Measurements from ENCODE around the gene GPRC5B.

GPRC5B gene

GRCh38 chr16:19885451-19886072, 914 bp upstream of the GPRC5B start:
- Histone ChIP-seq H3K9me3 (ENCODE audit: control insufficient read depth, insufficient read depth, low read length) (no peaks in the 10 kb centered on the region), H3K9ac (ENCODE audit: low read depth, low read length) (peak overlapping the region; percentile 72; the same call in 1 of the 2 replicates), H3K36me3 (ENCODE audit: insufficient read depth, low read length) (no peaks in the 10 kb centered on the region), H3K4me1 (ENCODE audit: insufficient read depth, low read length) (peaks cover 9% of the 10 kb centered on the region; the same call in 1 of the 2 replicates)

DNA sequence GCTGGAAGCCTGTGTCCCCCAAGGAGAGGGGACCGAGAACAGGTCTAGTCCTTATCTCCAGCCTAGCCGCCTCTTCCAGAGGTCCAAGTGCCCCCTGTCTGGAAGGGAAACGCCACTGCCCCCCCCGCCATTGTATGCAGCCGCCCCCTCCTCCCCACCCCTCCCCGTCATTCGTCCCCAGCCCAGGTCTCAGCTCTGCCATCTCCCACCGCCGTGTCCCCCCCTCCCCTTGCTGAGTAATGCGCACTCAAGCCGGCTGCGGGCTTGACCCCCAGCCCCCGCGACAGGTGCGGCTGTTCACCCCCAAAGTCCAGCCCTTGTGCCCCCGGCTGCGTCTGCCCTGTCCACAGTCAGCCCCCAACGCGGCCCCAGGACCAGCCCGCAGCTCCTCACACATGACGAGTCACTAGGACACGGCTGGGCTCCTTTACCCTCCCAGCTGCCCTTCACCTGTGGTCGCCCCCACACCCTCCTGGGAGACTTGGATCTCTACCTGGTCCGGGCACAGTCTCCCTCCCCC, 622 bp downstream of the GPRC5B start:
- H3K4me1 ChIP-seq (ENCODE audit: insufficient read depth, low read length) = peaks cover 13% of the 10 kb centered on the region; the same call in 1 of the 2 replicates
- H3K36me3 ChIP-seq (ENCODE audit: insufficient read depth, low read length) = no peaks in the 10 kb centered on the region
- H3K9ac ChIP-seq (ENCODE audit: low read depth, low read length) = peak overlapping the region; percentile 85
- no peaks in the 10 kb centered on the region for H3K9me3 ChIP-seq (ENCODE audit: control insufficient read depth, insufficient read depth, low read length)

GRCh38 chr16:19883296-19883965, 1.2 kb downstream of the GPRC5B start:
- peaks cover 19% of the 10 kb centered on the region; the same call in 1 of the 2 replicates for H3K4me1 ChIP-seq (ENCODE audit: insufficient read depth, low read length)
- H3K9ac ChIP-seq (ENCODE audit: low read depth, low read length) = peak overlapping the region; percentile 85
- H3K9me3 ChIP-seq (ENCODE audit: control insufficient read depth, insufficient read depth, low read length) = no peaks in the 10 kb centered on the region
- H3K36me3 ChIP-seq (ENCODE audit: insufficient read depth, low read length) = no peaks in the 10 kb centered on the region

- H3K36me3 ChIP-seq (ENCODE audit: insufficient read depth, low read length) = no peaks in the 10 kb centered on the region
- H3K4me1 ChIP-seq (ENCODE audit: insufficient read depth, low read length) = peaks cover 20% of the 10 kb centered on the region; the same call in 1 of the 2 replicates
- no peaks in the 10 kb centered on the region for H3K9me3 ChIP-seq (ENCODE audit: control insufficient read depth, insufficient read depth, low read length)
- peak overlapping the region; percentile 85 for H3K9ac ChIP-seq (ENCODE audit: low read depth, low read length)
These were observed 2.0 kb downstream of the GPRC5B start for GRCh38 chr16:19882646-19883045.

GRCh38 chr16:19882186-19882585, 2.5 kb downstream of the GPRC5B start:
- H3K9me3 ChIP-seq (ENCODE audit: control insufficient read depth, insufficient read depth, low read length) = no peaks in the 10 kb centered on the region
- no peaks in the 10 kb centered on the region for H3K36me3 ChIP-seq (ENCODE audit: insufficient read depth, low read length)
- H3K4me1 ChIP-seq (ENCODE audit: insufficient read depth, low read length) = peaks cover 20% of the 10 kb centered on the region; the same call in 1 of the 2 replicates
- peak overlapping the region; percentile 85 for H3K9ac ChIP-seq (ENCODE audit: low read depth, low read length)

- no peaks in the 10 kb centered on the region for H3K9me3 ChIP-seq (ENCODE audit: control insufficient read depth, insufficient read depth, low read length)
- H3K9ac ChIP-seq (ENCODE audit: low read depth, low read length) = peak overlapping the region; percentile 85; the same call in 1 of the 2 replicates
- peaks cover 22% of the 10 kb centered on the region; the same call in 1 of the 2 replicates for H3K4me1 ChIP-seq (ENCODE audit: insufficient read depth, low read length)
- H3K36me3 ChIP-seq (ENCODE audit: insufficient read depth, low read length) = no peaks in the 10 kb centered on the region
These were observed 2.9 kb downstream of the GPRC5B start for GRCh38 chr16:19881783-19882182.

GRCh38 chr16:19881028-19881427, 3.6 kb downstream of the GPRC5B start:
- Histone ChIP-seq H3K9ac (ENCODE audit: low read depth, low read length) (no peak overlapping the region), H3K9me3 (ENCODE audit: control insufficient read depth, insufficient read depth, low read length) (no peaks in the 10 kb centered on the region), H3K4me1 (ENCODE audit: insufficient read depth, low read length) (peaks cover 27% of the 10 kb centered on the region), H3K36me3 (ENCODE audit: insufficient read depth, low read length) (no peaks in the 10 kb centered on the region)

DNA sequence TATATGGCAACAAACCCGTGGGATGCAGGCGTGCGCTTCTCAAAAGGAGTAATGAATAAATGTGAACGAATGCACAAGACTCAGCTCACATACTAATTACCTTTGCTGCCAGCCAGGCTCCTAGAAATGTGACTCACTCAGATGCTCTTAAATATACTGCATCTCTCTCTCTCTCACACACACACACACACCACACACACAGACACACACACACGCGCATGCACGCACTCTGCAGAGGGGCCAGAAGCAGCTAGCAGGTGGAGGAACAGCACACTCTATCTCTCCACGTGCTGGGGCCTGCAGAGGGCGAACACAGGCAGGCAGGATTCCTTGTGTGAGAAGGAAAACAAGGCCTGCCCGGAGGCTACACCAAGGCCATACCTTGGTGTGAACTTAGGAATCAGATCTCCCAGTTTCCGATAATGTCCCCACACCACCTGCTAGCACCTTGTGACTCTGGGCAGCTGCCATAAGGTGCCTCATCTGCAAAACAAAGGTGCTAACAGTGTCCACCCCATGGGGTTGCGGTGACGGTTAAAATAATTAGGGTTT, 5.3 kb downstream of the GPRC5B start:
- Histone ChIP-seq H3K9me3 (ENCODE audit: control insufficient read depth, insufficient read depth, low read length) (no peaks in the 10 kb centered on the region), H3K9ac (ENCODE audit: low read depth, low read length) (no peak overlapping the region), H3K4me1 (ENCODE audit: insufficient read depth, low read length) (peaks cover 35% of the 10 kb centered on the region), H3K36me3 (ENCODE audit: insufficient read depth, low read length) (peaks cover 2% of the 10 kb centered on the region; the same call in 1 of the 2 replicates)

GRCh38 chr16:19878757-19879156, 5.9 kb downstream of the GPRC5B start:
- Histone ChIP-seq H3K36me3 (ENCODE audit: insufficient read depth, low read length) (peaks cover 2% of the 10 kb centered on the region; the same call in 1 of the 2 replicates), H3K9me3 (ENCODE audit: control insufficient read depth, insufficient read depth, low read length) (no peaks in the 10 kb centered on the region)

GRCh38 chr16:19876501-19877059, 8.1 kb downstream of the GPRC5B start:
- H3K4me1 ChIP-seq (ENCODE audit: insufficient read depth, low read length) = peaks cover 29% of the 10 kb centered on the region
- H3K9ac ChIP-seq (ENCODE audit: low read depth, low read length) = no peak overlapping the region
- peaks cover 2% of the 10 kb centered on the region; the same call in 1 of the 2 replicates for H3K36me3 ChIP-seq (ENCODE audit: insufficient read depth, low read length)

More at GRCh38 chr16:19878757-19879156, 5.9 kb downstream of the GPRC5B start:
- Histone ChIP-seq H3K4me1 (ENCODE audit: insufficient read depth, low read length) (peaks cover 35% of the 10 kb centered on the region), H3K9ac (ENCODE audit: low read depth, low read length) (no peak overlapping the region)

GRCh38 chr16:19875900-19876299, 8.7 kb downstream of the GPRC5B start:
- Histone ChIP-seq H3K9me3 (ENCODE audit: control insufficient read depth, insufficient read depth, low read length) (no peaks in the 10 kb centered on the region), H3K9ac (ENCODE audit: low read depth, low read length) (no peak overlapping the region), H3K4me1 (ENCODE audit: insufficient read depth, low read length) (peaks cover 28% of the 10 kb centered on the region), H3K36me3 (ENCODE audit: insufficient read depth, low read length) (peaks cover 2% of the 10 kb centered on the region; the same call in 1 of the 2 replicates)

More at GRCh38 chr16:19876501-19877059, 8.1 kb downstream of the GPRC5B start:
- H3K9me3 ChIP-seq (ENCODE audit: control insufficient read depth, insufficient read depth, low read length) = no peaks in the 10 kb centered on the region

- H3K4me1 ChIP-seq (ENCODE audit: insufficient read depth, low read length) = peaks cover 28% of the 10 kb centered on the region
- no peaks in the 10 kb centered on the region for H3K9me3 ChIP-seq (ENCODE audit: control insufficient read depth, insufficient read depth, low read length)
- H3K9ac ChIP-seq (ENCODE audit: low read depth, low read length) = no peak overlapping the region
- H3K36me3 ChIP-seq (ENCODE audit: insufficient read depth, low read length) = peaks cover 7% of the 10 kb centered on the region
These were observed 9.6 kb downstream of the GPRC5B start for GRCh38 chr16:19874851-19875546.

- no peak overlapping the region for H3K9ac ChIP-seq (ENCODE audit: low read depth, low read length)
- peaks cover 24% of the 10 kb centered on the region for H3K4me1 ChIP-seq (ENCODE audit: insufficient read depth, low read length)
- H3K36me3 ChIP-seq (ENCODE audit: insufficient read depth, low read length) = peaks cover 7% of the 10 kb centered on the region
- no peaks in the 10 kb centered on the region for H3K9me3 ChIP-seq (ENCODE audit: control insufficient read depth, insufficient read depth, low read length)
These were observed 10.6 kb downstream of the GPRC5B start for GRCh38 chr16:19874026-19874425.

DNA sequence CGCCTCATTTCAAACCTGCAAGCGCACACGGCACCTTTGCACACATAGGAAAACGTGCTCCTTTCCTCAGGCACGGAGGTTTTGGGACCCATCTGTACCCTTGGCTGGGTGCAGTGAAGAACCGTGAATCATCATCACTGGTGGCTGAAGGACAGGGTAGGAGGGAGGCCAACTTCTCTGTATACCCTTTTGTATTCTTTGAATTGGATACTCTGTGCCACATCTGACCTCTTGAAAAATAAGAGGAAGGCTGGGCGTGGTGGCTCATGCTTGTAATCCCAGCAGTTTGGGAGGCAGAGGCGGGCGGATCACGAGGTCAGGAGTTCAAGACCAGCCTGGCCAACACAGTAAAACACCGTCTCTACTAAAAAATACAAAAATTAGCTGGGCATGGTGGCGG, 11.7 kb downstream of the GPRC5B start:
- Histone ChIP-seq H3K9me3 (ENCODE audit: control insufficient read depth, insufficient read depth, low read length) (no peaks in the 10 kb centered on the region), H3K36me3 (ENCODE audit: insufficient read depth, low read length) (peaks cover 7% of the 10 kb centered on the region), H3K4me1 (ENCODE audit: insufficient read depth, low read length) (peaks cover 17% of the 10 kb centered on the region), H3K9ac (ENCODE audit: low read depth, low read length) (no peak overlapping the region)

Measured in ES-I3 (cell line).